COLO668 (cell line): ENCODE measurements around the gene EYA2.
"Not testable (repeated sequence)": the region's sequence is repeated elsewhere in the genome, so short reads cannot be mapped to it uniquely, and the experiment has no call there.

Experiments used
- DNase-seq: peaks from one replicate; lab custom pipeline; 2025; ENCODE audit not compliant: unreplicated experiment; lab: John Stamatoyannopoulos, UW

EYA2 gene

GRCh38 chr20:46894579-46894958, at the start of gene EYA2:
TSS of gene EYA2 (plus strand) at chr20:46894843. CDS start at chr20:46990011, 95,168 bp downstream.
- DNase-seq, result peak; percentile 48

GRCh38 chr20:46844965-46845364, 49.7 kb upstream of the EYA2 start:
- no peak for DNase-seq

GRCh38 chr20:46849269-46849668, 45.4 kb upstream of the EYA2 start:
- DNase-seq, result no peak

- no peak for DNase-seq
Measured at GRCh38 chr20:46849751-46850150, 44.9 kb upstream of the EYA2 start.

- DNase-seq, result no peak
Measured at GRCh38 chr20:46850416-46850815, 44.2 kb upstream of the EYA2 start.

GRCh38 chr20:46850896-46851295, 43.7 kb upstream of the EYA2 start:
- DNase-seq, result no peak

GRCh38 chr20:46851746-46852145, 42.9 kb upstream of the EYA2 start:
- no peak for DNase-seq

GRCh38 chr20:46852313-46852712, 42.3 kb upstream of the EYA2 start:
- no peak for DNase-seq

GRCh38 chr20:46853926-46854325, 40.7 kb upstream of the EYA2 start:
- no peak for DNase-seq

- DNase-seq, result no peak
Measured at GRCh38 chr20:46857061-46857831, 37.4 kb upstream of the EYA2 start.

GRCh38 chr20:46865824-46866223, 28.8 kb upstream of the EYA2 start:
- no peak for DNase-seq

GRCh38 chr20:46870041-46870440, 24.6 kb upstream of the EYA2 start:
- no peak for DNase-seq

- DNase-seq, result no peak
Measured at GRCh38 chr20:46872328-46873211, 22.1 kb upstream of the EYA2 start.

- no peak for DNase-seq
Measured at GRCh38 chr20:46875059-46875458, 19.6 kb upstream of the EYA2 start.

- no peak for DNase-seq
Measured at GRCh38 chr20:46879386-46879785, 15.3 kb upstream of the EYA2 start.

- not testable (repeated sequence) for DNase-seq
Measured at GRCh38 chr20:46879963-46880362, 14.7 kb upstream of the EYA2 start.

GRCh38 chr20:46883892-46884291, 10.8 kb upstream of the EYA2 start:
- no peak for DNase-seq

GRCh38 chr20:46890682-46891081, 4.0 kb upstream of the EYA2 start:
- DNase-seq, result no peak

GRCh38 chr20:46893051-46893450, 1.6 kb upstream of the EYA2 start:
- DNase-seq, result no peak

- no peak for DNase-seq
Measured at GRCh38 chr20:46893877-46894578, 615 bp upstream of the EYA2 start.
